ENCODE data around the gene CAPN13. TPM values are rescaled to one million over a fixed set of nuclear protein-coding genes. Genes with fewer than 3 reads are reported as not detected.

Gene CAPN13
- total and polyA plus RNA-seq, 2 experiments from 2014 or later = 0.50 to 0.94 TPM

- peaks cover 10% of the 10 kb centered on the region; the same call in 2 of the 3 replicates for H3K36me3 Mint-ChIP-seq (ENCODE audit: low read depth)
- no peaks in the 10 kb centered on the region for H3K4me1 Mint-ChIP-seq
- peak; percentile 62; the same call in 1 of the 2 replicates for TF ChIP-seq CREB1 (CRISPR knock-in tag; IDR thresholded peaks at IDR 0.05; ENCODE audit: low read depth)
- peak; percentile 38; the same call in 1 of the 2 replicates for TF ChIP-seq POLR2AphosphoS5 (IDR thresholded peaks at IDR 0.05; ENCODE audit: low read depth)
- peak; percentile 96 to 100 for TF ChIP-seq CTCF (conservative IDR thresholded peaks at IDR 0.05; ENCODE audit: low read depth in 2 of 2)
- TF ChIP-seq STAT1 (IDR thresholded peaks at IDR 0.05; ENCODE audit: unreplicated experiment) = no peak
- Histone ChIP-seq H2AFZ (no peak overlapping the region), H3K79me2 (replicated peaks; ENCODE audit: insufficient read depth) (no peaks in the 10 kb centered on the region), H3K4me1 (ENCODE audit: insufficient read depth) (no peaks in the 10 kb centered on the region), H3K36me3 (ENCODE audit: insufficient read depth) (no peaks in the 10 kb centered on the region), H3K9me2 (ENCODE audit: insufficient read depth) (no peaks in the 10 kb centered on the region), H4K20me1 (replicated peaks; ENCODE audit: insufficient read depth) (no peaks in the 10 kb centered on the region), H3K4me2 (no peak overlapping the region), H3F3A (replicated peaks; ENCODE audit: low read depth) (no peaks in the 10 kb centered on the region), H3K27ac (ENCODE audit: low read depth) (no peak overlapping the region), H3K4me3 (no peak overlapping the region), H3K27me3 (ENCODE audit: insufficient read depth) (no peaks in the 10 kb centered on the region)
- H3K27me3 Mint-ChIP-seq (ENCODE audit: insufficient read depth, low read depth, poor library complexity) = peaks cover 6% of the 10 kb centered on the region
- no peak overlapping the region for H3K27ac Mint-ChIP-seq
- ATAC-seq = peak; percentile 72
- DNase-seq (ENCODE audit: low spot score) = peak; percentile 96
- H3K9me3 Mint-ChIP-seq = peaks cover 18% of the 10 kb centered on the region; the same call in 2 of the 3 replicates
- H3K4me3 Mint-ChIP-seq = no peak overlapping the region
Measured at GRCh38 chr2:30711646-30712085, 95.6 kb downstream of the CAPN13 start.

- Histone ChIP-seq H2AFZ (no peak overlapping the region), H3F3A (replicated peaks; ENCODE audit: low read depth) (no peaks in the 10 kb centered on the region), H3K4me1 (ENCODE audit: insufficient read depth) (no peaks in the 10 kb centered on the region), H3K4me3 (no peak overlapping the region), H3K79me2 (replicated peaks; ENCODE audit: insufficient read depth) (no peaks in the 10 kb centered on the region), H3K27me3 (ENCODE audit: insufficient read depth) (no peaks in the 10 kb centered on the region), H3K4me2 (no peak overlapping the region), H3K9me2 (ENCODE audit: insufficient read depth) (no peaks in the 10 kb centered on the region), H3K36me3 (ENCODE audit: insufficient read depth) (no peaks in the 10 kb centered on the region), H4K20me1 (replicated peaks; ENCODE audit: insufficient read depth) (no peaks in the 10 kb centered on the region), H3K27ac (ENCODE audit: low read depth) (no peak overlapping the region)
- peaks cover 10% of the 10 kb centered on the region; the same call in 2 of the 3 replicates for H3K36me3 Mint-ChIP-seq (ENCODE audit: low read depth)
- no peak overlapping the region for H3K27ac Mint-ChIP-seq
- peaks cover 9% of the 10 kb centered on the region for H3K27me3 Mint-ChIP-seq (ENCODE audit: insufficient read depth, low read depth, poor library complexity)
- H3K4me1 Mint-ChIP-seq = no peaks in the 10 kb centered on the region
- DNase-seq (ENCODE audit: low spot score) = no peak
- no peak for ATAC-seq
- H3K9me3 Mint-ChIP-seq = peaks cover 18% of the 10 kb centered on the region; the same call in 2 of the 3 replicates
- no peak overlapping the region for H3K4me3 Mint-ChIP-seq
- TF ChIP-seq REST (IDR thresholded peaks at IDR 0.05; ENCODE audit: unreplicated experiment) = no peak
- TF ChIP-seq ZNF462 (CRISPR knock-in tag; IDR thresholded peaks at IDR 0.05) = no peak
- TF ChIP-seq POLR2AphosphoS5 (IDR thresholded peaks at IDR 0.05; ENCODE audit: low read depth) = no peak
- no peak for TF ChIP-seq EZH2phosphoT487 (IDR thresholded peaks at IDR 0.05; ENCODE audit: unreplicated experiment)
- TF ChIP-seq JUNB (IDR thresholded peaks at IDR 0.05; ENCODE audit: unreplicated experiment) = no peak
- no peak for TF ChIP-seq ZNF114 (CRISPR knock-in tag; IDR thresholded peaks at IDR 0.05)
Measured at GRCh38 chr2:30710461-30710860, 96.8 kb downstream of the CAPN13 start.
